ENCODE results near the gene PLCB3. TPM values are rescaled to one million over a fixed set of nuclear protein-coding genes. Genes with fewer than 3 reads are reported as not detected.

Gene PLCB3
- total and polyA plus RNA-seq, 2 of the 13 experiments (the other 11 are each of a cell fraction or from before 2014, with no cell fraction given) = 7.5 to 13.8 TPM

- peak in 1 of 2 experiments; percentile 71; a peak in 1 of 4 replicates for TF ChIP-seq REST (IDR thresholded peaks at IDR 0.05; ENCODE audit: borderline replicate concordance in 1 of 2, low read depth in 1 of 2, low read length in 2 of 2)
- TF ChIP-seq DMAP1 (CRISPR knock-in tag; IDR thresholded peaks at IDR 0.05) = no peak
- TF ChIP-seq HCFC1 (IDR thresholded peaks at IDR 0.05; ENCODE audit: low read depth, low read length) = peak; percentile 34; the same call in 1 of the 2 replicates
- no peak for TF ChIP-seq SNRNP70 (IDR thresholded peaks at IDR 0.05; ENCODE audit: low read depth, low read length)
- 0 out of 2 replicates have a peak, but pooled peaks have one; percentile 36 for TF ChIP-seq ZNF777 (CRISPR knock-in tag; IDR thresholded peaks at IDR 0.05)
- peak; percentile 71 for TF ChIP-seq TARDBP (CRISPR knock-in tag; IDR thresholded peaks at IDR 0.05)
- peak; percentile 82; the same call in 1 of the 2 replicates for TF ChIP-seq HOXA3 (CRISPR knock-in tag; IDR thresholded peaks at IDR 0.05)
- 0 out of 2 replicates have a peak, but pooled peaks have one; percentile 69 for TF ChIP-seq ZFP82 (CRISPR knock-in tag; IDR thresholded peaks at IDR 0.05; ENCODE audit: borderline replicate concordance)
- TF ChIP-seq BRCA1 (CRISPR knock-in tag; IDR thresholded peaks at IDR 0.05) = peak; percentile 32; the same call in 1 of the 2 replicates
- no peak for TF ChIP-seq CHD2 (IDR thresholded peaks at IDR 0.05; ENCODE audit: low read depth, low read length)
- no peak for TF ChIP-seq SNAI1 (CRISPR knock-in tag; IDR thresholded peaks at IDR 0.05; ENCODE audit: borderline replicate concordance)
- peak; percentile 23; the same call in 1 of the 2 replicates for TF ChIP-seq CEBPG (CRISPR knock-in tag; IDR thresholded peaks at IDR 0.05)
- peak; percentile 77 for TF ChIP-seq ZHX2 (IDR thresholded peaks at IDR 0.05; ENCODE audit: low read depth)
- no peak for TF ChIP-seq ZHX2 (CRISPR knock-in tag; IDR thresholded peaks at IDR 0.05; ENCODE audit: borderline replicate concordance)
- peak; percentile 92 for TF ChIP-seq POLR2AphosphoS5 (IDR thresholded peaks at IDR 0.05; ENCODE audit: low read depth, low read length)
- no peak for TF ChIP-seq ZNF589 (CRISPR knock-in tag; conservative IDR thresholded peaks at IDR 0.05)
- peak; percentile 86 for TF ChIP-seq SP4 (CRISPR knock-in tag; IDR thresholded peaks at IDR 0.05)
- TF ChIP-seq POLR2AphosphoS2 (IDR thresholded peaks at IDR 0.05; ENCODE audit: low read depth, low read length) = 0 out of 2 replicates have a peak, but pooled peaks have one; percentile 51
- TF ChIP-seq ZNF510 (CRISPR knock-in tag; IDR thresholded peaks at IDR 0.05; ENCODE audit: low read depth) = no peak; the same call in 1 of the 2 replicates
- peak; percentile 54; the same call in 1 of the 2 replicates for TF ChIP-seq ZNF580 (CRISPR knock-in tag; IDR thresholded peaks at IDR 0.05; ENCODE audit: borderline replicate concordance, low read depth)
Observed at GRCh38 chr11:64240435-64241240, 10.7 kb upstream of the PLCB3 start, which contains the start of gene FKBP2 (continued).
